Testis (tissue), 3 donors: ENCODE data around the gene PLOD3. TPM values are rescaled to one million over a fixed set of nuclear protein-coding genes. Genes with fewer than 3 reads are reported as not detected.

Experiments
- DNase-seq: peaks from one replicate; pipeline ENCODE4 v3.0.0-alpha.2; 2019
- H3K27ac ChIP-seq, 2 donors: fragments of 200-600 bp; sonication (generic); one replicate each; pipeline ENCODE4 v1.5.1; 2019
- H3K27me3 ChIP-seq: fragments of 200-600 bp; sonication (generic); one replicate; pipeline ENCODE4 v1.5.1; 2019
- H3K36me3 ChIP-seq: fragments of 200-600 bp; sonication (generic); one replicate; pipeline ENCODE4 v1.5.1; 2017; ENCODE audit warnings: low read depth; ENCODE audit errors: missing control alignments
- H3K4me1 ChIP-seq: fragments of 200-600 bp; sonication (generic); one replicate; pipeline ENCODE4 v1.5.1; 2019
- H3K4me3 ChIP-seq, 2 donors: fragments of 200-600 bp; sonication (generic); one replicate each; pipeline ENCODE4 v1.5.1; 2017 to 2019
- H3K9me3 ChIP-seq: fragments of 200-600 bp; sonication (generic); one replicate; pipeline ENCODE4 v1.5.1; 2017
- CTCF ChIP-seq, 3 experiments: fragments of 450-650 bp in 2 of 3; fragments of 200-600 bp in 1 of 3; sonication (generic) in 1 of 3; IDR thresholded peaks; one replicate each; pipeline ENCODE4 v1.5.1; 2016 to 2019; ENCODE audit warnings: antibody characterized with exemption in 3 of 3, mild to moderate bottlenecking in 2 of 3, moderate library complexity in 1 of 3
- POLR2A ChIP-seq: fragments of 450-650 bp; IDR thresholded peaks from one replicate; pipeline ENCODE4 v1.6.1; 2017; ENCODE audit warnings: antibody characterized with exemption, mild to moderate bottlenecking, moderate library complexity
- WGBS, 2 donors: methylation state at CpG; one replicate each; pipeline ENCODE4 v1.1.5; 2018; 5-methylcytosine and 5-hydroxymethylcytosine counted together
- intact Hi-C: fragments of 100-400 bp; cut with DNase I; formaldehyde crosslinking; loops from one replicate; pipeline ENCODE4 v1.15.1; 2023; ENCODE audit warnings: low total_unique reads
- polyA plus RNA-seq: library from polyadenylated mRNA; stranded (reverse); fragments of 350-450 nt; fragmentation: Illumina TruSeq; extraction: RNeasy Lipid Tissue Mini Kit (QIAGEN cat#74804); gene quantifications from one replicate; pipeline ENCODE4 v1.2.3, GENCODE V29; 2014; ENCODE audit warnings: low read depth, low replicate concordance; ENCODE audit not compliant: insufficient read depth
- total RNA-seq, 2 donors: library from RNA; depleted of rRNA; stranded (reverse); fragments of >200 nt; gene quantifications; one replicate each; pipeline ENCODE4 v1.2.3, GENCODE V29; 2016

The PLOD3 gene
- total and polyA plus RNA-seq, 3 donors from 2014 or later = 32.1 to 45.6 (median 36.3) TPM

GRCh38 chr7:101164071-101164840 lies 53.1 kb downstream of the PLOD3 start:
- DNase-seq = peak; percentile 60
- peaks cover 17% of the 10 kb centered on the region for H3K4me1 ChIP-seq
- H3K4me3 ChIP-seq = peak overlapping the region in 1 of 2 donors; percentile 45
- no peaks in the 10 kb centered on the region for H3K27me3 ChIP-seq
- H3K27ac ChIP-seq = no peak overlapping the region
- no peaks in the 10 kb centered on the region for H3K36me3 ChIP-seq
- intact Hi-C loops = loop anchor here (10.0 kb wide), 1 partner anchor 121 kb away; no protein-coding TSS in a partner anchor
- no peak for TF ChIP-seq POLR2A
- no peak for TF ChIP-seq CTCF (IDR thresholded peaks at IDR 0.05)
- WGBS, 2 donors = 1 to 11% methylated on average over 5 to 49 of the region's 75 CpGs
- H3K9me3 ChIP-seq = no peaks in the 10 kb centered on the region

- H3K9me3 ChIP-seq = no peaks in the 10 kb centered on the region
- DNase-seq = peak; percentile 54
- intact Hi-C loops = loop anchor here (10.0 kb wide), 1 partner anchor 121 kb away; no protein-coding TSS in a partner anchor
- H3K27ac ChIP-seq = no peak overlapping the region
- no peaks in the 10 kb centered on the region for H3K27me3 ChIP-seq
- peak overlapping the region; percentile 26 to 45 for H3K4me3 ChIP-seq
- TF ChIP-seq POLR2A = no peak
- no peak for TF ChIP-seq CTCF (IDR thresholded peaks at IDR 0.05)
- peaks cover 17% of the 10 kb centered on the region for H3K4me1 ChIP-seq
- H3K36me3 ChIP-seq = no peaks in the 10 kb centered on the region
- 1% methylated on average over 69 to 88 of the region's 92 CpGs for WGBS, 2 donors
Measured at GRCh38 chr7:101163279-101164070, 53.9 kb downstream of the PLOD3 start.

GRCh38 chr7:101162551-101163278 lies 54.7 kb downstream of the PLOD3 start:
- no peaks in the 10 kb centered on the region for H3K27me3 ChIP-seq
- no peaks in the 10 kb centered on the region for H3K36me3 ChIP-seq
- TF ChIP-seq CTCF (IDR thresholded peaks at IDR 0.05) = no peak
- peaks cover 17% of the 10 kb centered on the region for H3K4me1 ChIP-seq
- no peak overlapping the region for H3K27ac ChIP-seq
- DNase-seq = peak; percentile 59
- intact Hi-C loops = loop anchor here (10.0 kb wide), 1 partner anchor 122 kb away; no protein-coding TSS in a partner anchor
- 4 to 6% methylated on average over 19 to 61 of the region's 74 CpGs for WGBS, 2 donors
- no peaks in the 10 kb centered on the region for H3K9me3 ChIP-seq
- H3K4me3 ChIP-seq = peak overlapping the region; percentile 26 to 45

GRCh38 chr7:101161692-101162471 lies 55.5 kb downstream of the PLOD3 start:
- intact Hi-C loops = loop anchor here (10.0 kb wide), 1 partner anchor 123 kb away; no protein-coding TSS in a partner anchor
- no peak for DNase-seq
- Histone ChIP-seq H3K9me3 (no peaks in the 10 kb centered on the region), H3K36me3 (no peaks in the 10 kb centered on the region), H3K4me3 (no peak overlapping the region), H3K27me3 (no peaks in the 10 kb centered on the region), H3K4me1 (peaks cover 17% of the 10 kb centered on the region), H3K27ac (no peak overlapping the region)
- 58 to 74% methylated on average over 17 of the region's 17 CpGs for WGBS, 2 donors
- no peak for TF ChIP-seq CTCF (IDR thresholded peaks at IDR 0.05)
- TF ChIP-seq POLR2A = no peak
